Gastrocnemius medialis (tissue), 4 donors: ENCODE measurements around the gene KLRF2. TPM values are rescaled to one million over a fixed set of nuclear protein-coding genes. Genes with fewer than 3 reads are reported as not detected.

Source experiments
- ATAC-seq, 2 donors: fragments of 150-250 bp; one replicate each; pipeline ENCODE4 v1.9.1; 2016
- DNase-seq, 2 donors: peaks; one replicate each; pipeline ENCODE4 v3.0.0-alpha.2; 2019
- H3K27ac ChIP-seq, 4 donors: fragments of 200-600 bp; sonication (generic); 1 replicate in 1 of 4; 2 replicates in 3 of 4; pipeline ENCODE4 v1.5.1; 2016 to 2018; ENCODE audit warnings: mild to moderate bottlenecking in 2 of 4, moderate library complexity in 1 of 4
- H3K27me3 ChIP-seq, 3 donors: fragments of 200-600 bp; sonication (generic) in 2 of 3; 1 replicate in 1 of 3; 2 replicates in 2 of 3; pipeline versions ENCODE4 v1.5.1 to v1.6.0; 2016 to 2019; ENCODE audit warnings: mild to moderate bottlenecking in 1 of 3, moderate library complexity in 1 of 3
- H3K36me3 ChIP-seq, 2 donors: fragments of 200-600 bp; sonication (generic) in 1 of 2; one replicate each; pipeline ENCODE4 v1.5.1; 2017 to 2018
- H3K4me1 ChIP-seq, 2 donors: fragments of 200-600 bp; sonication (generic) in 1 of 2; one replicate each; pipeline ENCODE4 v1.5.1; 2016 to 2017; ENCODE audit warnings: mild to moderate bottlenecking in 2 of 2
- H3K4me3 ChIP-seq, 4 donors: fragments of 200-600 bp; sonication (generic) in 3 of 4; 1 replicate in 1 of 4; 2 replicates in 3 of 4; pipeline ENCODE4 v1.5.1; 2016 to 2019; ENCODE audit warnings: mild to moderate bottlenecking in 2 of 4
- H3K9me3 ChIP-seq, 3 donors: fragments of 200-600 bp; sonication (generic) in 2 of 3; 1 replicate in 1 of 3; 2 replicates in 2 of 3; pipeline ENCODE4 v1.5.1; 2016 to 2019
- POLR2A ChIP-seq, 2 donors: fragments of 450-650 bp; IDR thresholded peaks; one replicate each; pipeline ENCODE4 v1.6.1; 2017; ENCODE audit warnings: antibody characterized with exemption in 2 of 2, mild to moderate bottlenecking in 2 of 2, moderate library complexity in 2 of 2
- in situ Hi-C, 4 donors: fragments of 200-750 bp; cut with MboI; loops; one replicate each; pipeline versions ENCODE4 v1.15.0 to v1.8.0; 2017; ENCODE audit warnings: low sequenced_read_pairs in 4 of 4
- intact Hi-C: fragments of 100-400 bp; cut with DNase I; formaldehyde crosslinking; loops from one replicate; pipeline ENCODE4 v1.15.1; 2023; ENCODE audit warnings: low total_unique reads
- total RNA-seq, 4 donors: library from RNA; depleted of rRNA; stranded (reverse); fragments of >200 nt; gene quantifications; one replicate each; pipeline versions ENCODE4 v1.1.0 to v1.2.3, GENCODE V29; 2016
- TF ChIP-seq, protein P1 (sequence below), 5 experiments: fragments of 450-650 bp in 3 of 5; fragments of 200-600 bp in 2 of 5; sonication (generic) in 2 of 5; IDR thresholded peaks in 4 of 5; conservative IDR thresholded peaks in 1 of 5; 1 replicate in 4 of 5; 2 replicates in 1 of 5; pipeline ENCODE4 v1.5.1; 2016 to 2019; ENCODE audit warnings: antibody characterized with exemption in 5 of 5, mild to moderate bottlenecking in 3 of 5, moderate library complexity in 3 of 5

The KLRF2 gene
- total RNA-seq, 4 donors from 2014 or later: not detected

DNA sequence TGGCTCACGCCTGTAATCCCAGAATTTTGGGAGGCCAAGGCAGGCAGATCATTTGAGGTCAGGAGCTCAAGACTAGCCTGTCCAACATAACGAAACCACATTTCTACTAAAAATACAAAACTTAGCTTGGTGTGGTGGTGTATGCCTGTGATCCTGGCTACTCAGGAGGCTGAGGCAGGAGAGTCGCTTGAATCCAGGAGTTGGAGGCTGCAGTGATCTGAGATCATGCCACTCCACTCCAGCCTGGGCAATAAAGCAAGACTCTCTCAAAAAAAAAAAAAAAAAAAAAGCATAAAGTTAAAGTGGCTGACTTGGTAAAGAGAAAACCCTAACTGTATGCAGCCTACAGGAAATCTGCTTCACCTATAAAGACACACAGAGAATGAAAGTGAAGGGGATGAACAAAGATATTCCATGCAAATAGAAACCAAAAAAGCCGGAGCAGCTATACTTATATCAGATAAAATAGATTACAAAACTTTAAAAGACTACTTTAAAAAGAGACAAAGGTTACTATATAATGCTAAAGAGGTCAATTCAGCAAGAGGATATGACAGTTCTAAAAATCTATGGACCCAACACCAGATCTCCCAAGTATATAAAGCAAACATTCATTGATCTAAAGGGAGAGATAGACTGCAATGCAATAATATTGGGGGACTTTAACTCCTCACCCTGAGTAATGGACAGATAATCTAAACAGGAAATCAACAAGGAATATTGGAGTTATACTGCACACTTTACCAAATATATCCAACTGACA is 16.2 kb upstream of the KLRF2 start:
- in situ Hi-C loops (no loop called here), intact Hi-C loops (no loop called here)
- no peak for ATAC-seq
- H3K36me3 ChIP-seq: no peaks in the 10 kb centered on the region
- no peaks in the 10 kb centered on the region for H3K9me3 ChIP-seq
- TF ChIP-seq, protein P1, sequence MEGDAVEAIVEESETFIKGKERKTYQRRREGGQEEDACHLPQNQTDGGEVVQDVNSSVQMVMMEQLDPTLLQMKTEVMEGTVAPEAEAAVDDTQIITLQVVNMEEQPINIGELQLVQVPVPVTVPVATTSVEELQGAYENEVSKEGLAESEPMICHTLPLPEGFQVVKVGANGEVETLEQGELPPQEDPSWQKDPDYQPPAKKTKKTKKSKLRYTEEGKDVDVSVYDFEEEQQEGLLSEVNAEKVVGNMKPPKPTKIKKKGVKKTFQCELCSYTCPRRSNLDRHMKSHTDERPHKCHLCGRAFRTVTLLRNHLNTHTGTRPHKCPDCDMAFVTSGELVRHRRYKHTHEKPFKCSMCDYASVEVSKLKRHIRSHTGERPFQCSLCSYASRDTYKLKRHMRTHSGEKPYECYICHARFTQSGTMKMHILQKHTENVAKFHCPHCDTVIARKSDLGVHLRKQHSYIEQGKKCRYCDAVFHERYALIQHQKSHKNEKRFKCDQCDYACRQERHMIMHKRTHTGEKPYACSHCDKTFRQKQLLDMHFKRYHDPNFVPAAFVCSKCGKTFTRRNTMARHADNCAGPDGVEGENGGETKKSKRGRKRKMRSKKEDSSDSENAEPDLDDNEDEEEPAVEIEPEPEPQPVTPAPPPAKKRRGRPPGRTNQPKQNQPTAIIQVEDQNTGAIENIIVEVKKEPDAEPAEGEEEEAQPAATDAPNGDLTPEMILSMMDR (IDR thresholded peaks at IDR 0.05 in 4 of 5, conservative IDR thresholded peaks at IDR 0.05 in 1 of 5): no peak
- TF ChIP-seq POLR2A (IDR thresholded peaks at IDR 0.05): no peak
- DNase-seq: no peak
- peak overlapping the region in 3 of 4 donors; percentile 20 to 60 (median 55) for H3K4me3 ChIP-seq
- H3K27ac ChIP-seq: peak overlapping the region in 3 of 4 donors; percentile 81 to 88 (median 85)
- peaks cover under 1 to 9% of the 10 kb centered on the region in 2 donors for H3K4me1 ChIP-seq
- H3K27me3 ChIP-seq: no peaks in the 10 kb centered on the region

DNA sequence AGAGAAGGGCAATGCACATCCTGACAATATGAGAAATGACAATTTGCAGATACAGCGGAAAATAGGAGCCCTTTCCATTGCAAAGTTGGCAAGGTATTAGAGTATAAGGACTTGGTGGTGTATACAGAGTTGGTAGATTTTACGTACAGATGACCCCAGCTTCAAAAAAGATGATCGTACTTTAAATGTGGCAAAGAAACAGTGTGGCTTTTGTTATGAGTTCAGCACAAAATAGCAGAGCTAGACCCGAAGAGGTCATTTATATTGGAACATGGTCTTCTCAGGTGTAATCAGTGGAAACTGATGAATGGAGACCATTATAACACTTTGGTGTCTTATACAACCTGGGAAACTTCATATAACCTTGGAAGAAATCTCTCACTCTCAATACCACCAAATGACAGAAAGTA is 14.4 kb upstream of the KLRF2 start:
- H3K9me3 ChIP-seq: no peaks in the 10 kb centered on the region
- H3K27me3 ChIP-seq: no peaks in the 10 kb centered on the region
- H3K4me3 ChIP-seq: peak overlapping the region; percentile 52 to 60 (median 56)
- peak overlapping the region; percentile 79 to 88 (median 83) for H3K27ac ChIP-seq
- TF ChIP-seq POLR2A (IDR thresholded peaks at IDR 0.05): no peak
- TF ChIP-seq, protein P1 (IDR thresholded peaks at IDR 0.05 in 4 of 5, conservative IDR thresholded peaks at IDR 0.05 in 1 of 5): no peak
- H3K36me3 ChIP-seq: no peaks in the 10 kb centered on the region
- DNase-seq (no peak), ATAC-seq (no peak)
- in situ Hi-C loops (no loop called here), intact Hi-C loops (no loop called here)
- peaks cover 10 to 12% of the 10 kb centered on the region in 2 donors for H3K4me1 ChIP-seq

DNA sequence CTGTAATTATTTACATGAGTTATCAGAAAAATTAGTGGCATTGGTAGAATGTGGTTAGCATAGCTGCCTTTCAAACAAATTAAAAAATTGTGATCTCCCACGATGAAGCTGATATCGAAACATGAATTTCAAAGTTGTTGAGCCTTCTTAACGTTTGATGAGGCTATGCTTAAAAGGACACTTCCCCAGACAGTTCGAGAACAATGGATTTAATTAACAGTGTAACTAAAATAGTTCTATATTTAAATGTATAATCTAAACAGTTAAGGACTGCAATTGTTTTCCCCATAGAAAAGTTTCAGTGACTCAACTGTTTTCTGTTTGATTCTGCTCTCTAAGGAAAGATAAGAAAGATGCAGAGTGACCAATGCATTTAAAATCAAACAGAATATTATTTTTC is 13.8 kb upstream of the KLRF2 start:
- DNase-seq (no peak), ATAC-seq (no peak)
- H3K27me3 ChIP-seq: no peaks in the 10 kb centered on the region
- in situ Hi-C loops: no loop called here
- H3K36me3 ChIP-seq: no peaks in the 10 kb centered on the region
- H3K4me1 ChIP-seq: peaks cover 10 to 12% of the 10 kb centered on the region in 2 donors
- TF ChIP-seq POLR2A (IDR thresholded peaks at IDR 0.05): no peak
- TF ChIP-seq, protein P1 (IDR thresholded peaks at IDR 0.05 in 4 of 5, conservative IDR thresholded peaks at IDR 0.05 in 1 of 5): no peak
- no peaks in the 10 kb centered on the region for H3K9me3 ChIP-seq
- H3K27ac ChIP-seq: peak overlapping the region; percentile 79 to 88 (median 83)
- intact Hi-C loops: no loop called here
- H3K4me3 ChIP-seq: peak overlapping the region; percentile 52 to 60 (median 56)

DNA sequence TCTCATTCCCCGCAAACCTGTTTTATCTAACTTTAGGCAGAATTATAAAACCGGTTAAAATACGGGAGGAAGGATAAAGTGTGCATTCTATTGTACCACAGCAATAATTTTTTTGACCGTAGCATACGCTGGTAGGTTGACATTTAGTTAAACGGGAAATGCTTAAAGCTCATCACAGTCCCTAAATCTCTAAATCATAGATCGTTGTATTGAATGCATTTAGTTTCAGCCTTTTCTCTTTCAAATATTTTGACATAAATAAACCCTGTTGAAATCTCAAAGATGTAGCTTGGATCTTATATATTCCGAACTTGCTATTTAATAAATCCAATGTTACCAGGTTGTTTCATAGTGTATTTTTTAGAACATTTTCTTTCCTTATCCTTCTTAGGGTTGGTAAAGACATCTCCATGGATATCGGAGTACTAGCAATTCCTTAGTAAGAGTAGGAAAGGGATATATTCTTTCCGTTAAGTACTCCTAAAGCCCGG is 12.9 kb upstream of the KLRF2 start:
- H3K4me3 ChIP-seq: peak overlapping the region; percentile 52 to 60 (median 56)
- no peak for DNase-seq
- no peak for ATAC-seq
- H3K4me1 ChIP-seq: peaks cover 10 to 12% of the 10 kb centered on the region in 2 donors
- peak overlapping the region; percentile 79 to 88 (median 83) for H3K27ac ChIP-seq
- H3K27me3 ChIP-seq: no peaks in the 10 kb centered on the region
- no peaks in the 10 kb centered on the region for H3K36me3 ChIP-seq
- intact Hi-C loops: no loop called here
- H3K9me3 ChIP-seq: no peaks in the 10 kb centered on the region
- in situ Hi-C loops: no loop called here
- TF ChIP-seq, protein P1 (IDR thresholded peaks at IDR 0.05 in 4 of 5, conservative IDR thresholded peaks at IDR 0.05 in 1 of 5): no peak
- no peak for TF ChIP-seq POLR2A (IDR thresholded peaks at IDR 0.05)
